Stimulated activated CD8-positive, alpha-beta memory T cell treated with anti-CD3 and anti-CD28 coated beads, Interleukin-7, amount 100 ng/mL, for 1 hour (primary cell): ENCODE data around the gene TLE1.

Experiments used
- DNase-seq, 2 donors: peaks; one replicate each; pipeline ENCODE4 v3.0.0-alpha.2; 2020; ENCODE audit warnings: low read depth in 2 of 2

TLE1 gene

GRCh38 chr9:81549500-81550206 is 139.7 kb downstream of the TLE1 start:
- DNase-seq: no peak

DNA sequence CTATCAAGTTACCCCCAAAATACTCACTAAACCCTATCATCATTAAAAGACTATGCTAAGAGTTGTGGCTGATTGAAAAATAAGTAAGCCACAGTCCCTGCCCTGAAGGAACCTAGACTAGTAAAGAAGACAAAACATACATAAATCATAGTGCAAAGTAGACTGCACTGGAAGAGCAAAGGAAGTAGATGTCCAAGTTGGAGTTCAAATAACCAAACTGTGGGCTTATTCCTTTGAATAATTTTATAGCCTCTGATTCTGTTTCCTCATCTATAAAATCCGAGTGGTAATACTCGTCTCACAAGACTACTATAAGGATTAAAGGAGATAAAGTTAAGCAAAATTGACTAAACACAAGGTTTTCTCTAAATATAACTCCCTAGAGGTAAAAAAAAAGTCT is 140.4 kb downstream of the TLE1 start:
- no peak for DNase-seq

DNA sequence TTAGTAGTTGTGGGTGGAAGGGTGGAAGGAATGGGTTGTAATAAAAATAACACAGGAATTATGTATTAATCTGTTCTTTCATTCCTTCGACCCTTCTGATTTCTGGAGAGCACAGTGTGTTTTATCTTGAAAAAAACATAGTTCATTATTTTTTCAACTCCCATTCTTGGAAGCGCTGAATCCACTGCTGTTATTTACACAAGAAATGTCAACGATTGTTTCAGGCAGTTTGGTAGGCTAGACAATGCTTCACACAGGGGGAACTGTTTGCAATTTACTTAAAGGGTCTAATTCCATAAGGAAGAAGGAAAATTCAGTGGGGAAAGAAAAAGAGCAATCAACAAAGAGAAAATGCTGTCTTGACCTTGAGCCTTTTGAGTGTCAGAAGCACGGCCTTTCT is 142.9 kb downstream of the TLE1 start:
- no peak for DNase-seq

GRCh38 chr9:81543695-81544094 is 145.7 kb downstream of the TLE1 start:
- DNase-seq: no peak

DNA sequence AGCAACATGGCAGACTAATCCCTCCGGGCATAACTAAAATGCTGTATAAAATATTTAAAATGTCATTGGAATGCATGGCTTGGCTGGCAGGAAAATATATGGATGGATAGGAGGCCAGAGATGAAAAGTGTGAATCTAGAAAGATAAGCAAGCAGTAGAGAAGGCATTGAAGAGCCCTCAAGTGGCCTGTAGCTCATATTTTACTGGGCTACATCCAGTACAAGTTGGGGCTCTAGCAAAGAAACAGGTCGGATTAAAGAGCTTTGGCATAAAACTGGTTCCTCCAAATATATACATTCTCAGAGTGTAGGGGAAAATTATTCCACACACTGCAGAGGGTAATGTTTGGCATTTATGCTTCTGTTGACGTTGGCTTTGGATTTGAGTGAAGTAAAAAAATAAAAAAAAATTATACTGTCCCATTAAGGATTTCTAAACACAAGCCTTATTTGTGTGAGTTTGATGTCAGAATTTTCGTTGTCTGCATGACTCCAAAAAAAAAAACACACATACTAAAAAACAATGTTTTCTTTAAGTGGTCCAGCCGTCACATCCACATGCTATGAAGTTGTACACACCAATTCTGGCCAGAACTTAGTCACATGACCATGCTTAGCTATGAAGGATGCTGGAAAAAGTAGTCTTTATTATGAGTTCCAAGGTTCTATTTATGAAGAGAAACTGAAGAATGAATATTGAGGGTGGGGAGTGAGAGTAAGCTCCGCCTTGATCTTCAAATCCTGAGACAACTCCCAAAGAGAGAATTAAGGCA is 147.0 kb downstream of the TLE1 start:
- no peak for DNase-seq

GRCh38 chr9:81540142-81540710 is 149.1 kb downstream of the TLE1 start:
- no peak for DNase-seq

DNA sequence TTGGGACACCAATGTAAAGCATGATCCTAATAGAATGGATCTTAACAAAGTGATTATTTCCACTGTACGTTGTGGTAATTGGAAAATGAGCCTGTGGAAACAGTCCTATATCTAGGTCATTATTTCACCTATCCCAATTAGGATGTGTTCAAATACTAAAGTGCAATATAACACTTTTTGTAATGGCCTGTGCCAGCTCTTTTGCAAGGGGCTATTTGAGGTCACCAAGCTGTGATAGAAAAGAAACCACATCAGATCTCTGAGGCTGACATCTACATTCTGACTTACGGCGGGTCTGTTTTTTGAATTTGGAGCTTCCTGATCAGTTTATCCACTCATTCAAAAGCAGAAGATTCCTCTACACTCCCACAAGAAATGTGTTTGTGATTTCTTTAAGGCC is 150.0 kb downstream of the TLE1 start:
- no peak for DNase-seq

DNA sequence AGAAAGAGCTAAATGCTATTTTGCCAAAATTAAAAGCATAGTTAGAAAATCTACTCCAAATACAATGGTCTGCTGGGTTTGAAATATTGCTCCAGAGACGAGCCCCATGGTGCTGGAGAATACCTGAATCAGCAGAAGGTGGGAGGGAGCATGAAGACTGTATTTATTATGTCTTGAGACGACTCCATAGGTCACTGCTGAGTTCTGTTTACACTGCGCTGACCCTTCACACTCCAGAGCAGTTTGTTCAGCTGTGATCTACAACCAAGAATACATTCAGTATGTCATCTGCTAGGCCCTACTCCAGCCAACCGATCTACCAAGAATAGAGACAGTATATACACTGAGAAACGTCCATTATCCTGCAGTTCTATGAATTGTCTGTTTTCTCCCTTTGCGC is 150.5 kb downstream of the TLE1 start:
- DNase-seq: no peak

DNA sequence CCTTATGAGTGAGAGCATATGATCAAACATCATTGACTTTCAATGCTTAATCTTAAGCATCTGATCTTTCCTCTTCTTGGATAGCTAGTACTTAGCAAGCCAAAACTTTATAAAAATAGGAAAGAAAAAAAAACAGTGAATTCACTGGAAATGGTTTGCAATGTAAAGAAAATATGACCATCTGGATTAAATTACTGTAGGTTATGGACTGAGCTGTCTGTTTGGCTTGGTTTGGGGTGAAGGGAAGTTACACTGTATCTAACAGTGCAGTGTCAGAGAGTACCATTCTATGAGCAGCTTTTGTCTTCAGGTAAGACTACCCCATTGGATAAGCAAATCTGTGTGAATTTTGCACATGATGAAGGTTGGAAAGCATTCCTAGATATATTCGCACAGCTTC is 151.4 kb downstream of the TLE1 start:
- no peak for DNase-seq

DNA sequence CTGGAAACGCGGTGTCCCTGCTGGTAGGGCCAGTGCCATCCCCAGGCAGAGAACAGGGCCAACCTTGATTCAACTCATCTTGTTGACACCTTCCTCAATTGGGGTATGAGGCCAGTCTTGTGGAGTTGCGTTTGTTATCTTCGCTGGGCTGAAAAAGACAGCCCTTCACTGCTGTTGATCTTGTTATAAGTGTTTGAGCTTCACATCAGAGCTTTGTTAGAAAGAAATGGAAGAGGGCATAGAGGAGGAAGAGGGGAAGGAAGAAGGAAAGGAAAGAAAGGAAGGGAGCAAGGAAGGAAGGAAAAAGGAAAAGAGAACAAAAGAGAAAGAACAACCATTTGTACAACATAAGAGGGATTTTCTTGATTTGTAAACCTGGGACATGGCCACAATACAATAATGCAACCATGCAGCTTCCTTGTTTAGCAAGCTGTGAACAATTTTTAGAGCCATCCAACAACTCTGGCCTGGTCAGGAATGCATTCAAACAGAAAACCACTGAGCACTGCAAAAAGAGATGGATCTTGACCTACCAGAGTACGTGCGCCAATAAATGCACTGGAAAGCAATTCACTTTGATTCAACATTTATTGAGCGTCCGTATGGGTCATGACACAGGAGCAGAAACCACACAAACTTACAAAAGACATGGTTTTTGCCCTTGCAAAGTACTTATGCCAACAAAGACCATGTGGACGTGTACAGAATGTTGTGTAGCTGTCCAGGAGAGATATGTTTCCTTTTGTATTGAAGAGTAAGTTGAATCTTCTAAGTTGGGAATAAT is 152.9 kb downstream of the TLE1 start:
- no peak for DNase-seq

GRCh38 chr9:81535542-81536241 is 153.7 kb downstream of the TLE1 start:
- DNase-seq: no peak

- DNase-seq: no peak
Observed at GRCh38 chr9:81534138-81534875, 155.0 kb downstream of the TLE1 start.
